Cardiac septum (tissue), 1 donor: Measurements from ENCODE around the gene MADD. TPM values are rescaled to one million over a fixed set of nuclear protein-coding genes. Genes with fewer than 3 reads are reported as not detected.
"Not testable (repeated sequence)": the region's sequence is repeated elsewhere in the genome, so short reads cannot be mapped to it uniquely, and the experiment has no call there.

Experiments
- DNase-seq: peaks from one replicate; pipeline ENCODE4 v3.0.0-alpha.2; 2020; ENCODE audit warnings: low spot score
- intact Hi-C: fragments of 100-400 bp; cut with DNase I; formaldehyde crosslinking; loops from one replicate; pipeline ENCODE4 v1.14.0; 2022
- total RNA-seq: library from RNA; stranded (reverse); fragmentation: NEBNext Ultra II Directional; extraction: Animal tissue kit (Norgen Biotek cat#: 25700); gene quantifications from one replicate; pipeline ENCODE4 v1.2.1, GENCODE V29; 2021
- donor health status: DM: no; HTN: no; CAD: no.

Gene MADD
- total RNA-seq, 1 donor from 2014 or later = 33.1 TPM

- DNase-seq = no peak
- intact Hi-C loops = no loop called here
Measured at GRCh38 chr11:47332303-47332711, 62.4 kb downstream of the MADD start.

GRCh38 chr11:47332791-47333525 is 63.0 kb downstream of the MADD start:
- DNase-seq = no peak
- intact Hi-C loops = no loop called here

- intact Hi-C loops = no loop called here
- no peak for DNase-seq
Measured at GRCh38 chr11:47333526-47333845, 63.6 kb downstream of the MADD start.

GRCh38 chr11:47333886-47334443 is 64.0 kb downstream of the MADD start:
- intact Hi-C loops = no loop called here
- DNase-seq = no peak

- intact Hi-C loops, DNase-seq: not testable (repeated sequence)
Measured at GRCh38 chr11:47334699-47335411, 64.9 kb downstream of the MADD start.

- intact Hi-C loops = no loop called here
- no peak for DNase-seq
Measured at GRCh38 chr11:47335733-47336132, 65.8 kb downstream of the MADD start.

GRCh38 chr11:47336595-47336994 is 66.7 kb downstream of the MADD start:
- no peak for DNase-seq
- intact Hi-C loops = no loop called here

GRCh38 chr11:47337229-47337924 is 67.4 kb downstream of the MADD start:
- intact Hi-C loops = no loop called here
- DNase-seq = no peak

- DNase-seq = no peak
- intact Hi-C loops = no loop called here
Measured at GRCh38 chr11:47338396-47339241, 68.7 kb downstream of the MADD start.

GRCh38 chr11:47340010-47340409 is 70.1 kb downstream of the MADD start:
- no peak for DNase-seq
- intact Hi-C loops = no loop called here

- intact Hi-C loops = no loop called here
- no peak for DNase-seq
Measured at GRCh38 chr11:47340980-47341775, 71.2 kb downstream of the MADD start.

GRCh38 chr11:47342036-47342803 is 72.3 kb downstream of the MADD start:
- no peak for DNase-seq
- intact Hi-C loops = no loop called here

- intact Hi-C loops = no loop called here
- DNase-seq = no peak
Measured at GRCh38 chr11:47342854-47343253, 72.9 kb downstream of the MADD start.

- DNase-seq = no peak
- intact Hi-C loops = no loop called here
Measured at GRCh38 chr11:47345890-47346563, 76.1 kb downstream of the MADD start.

- no peak for DNase-seq
- intact Hi-C loops = no loop called here
Measured at GRCh38 chr11:47347137-47347536, 77.2 kb downstream of the MADD start.

GRCh38 chr11:47348131-47348802 is 78.3 kb downstream of the MADD start:
- intact Hi-C loops = no loop called here
- no peak for DNase-seq

- intact Hi-C loops = no loop called here
- DNase-seq = no peak
Measured at GRCh38 chr11:47348859-47349258, 78.9 kb downstream of the MADD start.
